Activated CD8-positive, alpha-beta memory T cell treated with anti-CD3 and anti-CD28 coated beads, Interleukin-2, amount 50 U/mL, for 48 hours (primary cell): ENCODE measurements around the gene MPHOSPH8.
"Not testable (repeated sequence)": the region's sequence is repeated elsewhere in the genome, so short reads cannot be mapped to it uniquely, and the experiment has no call there.

Source experiments
- DNase-seq: peaks from one replicate; pipeline ENCODE4 v3.0.0-alpha.2; 2020

Gene MPHOSPH8

DNA sequence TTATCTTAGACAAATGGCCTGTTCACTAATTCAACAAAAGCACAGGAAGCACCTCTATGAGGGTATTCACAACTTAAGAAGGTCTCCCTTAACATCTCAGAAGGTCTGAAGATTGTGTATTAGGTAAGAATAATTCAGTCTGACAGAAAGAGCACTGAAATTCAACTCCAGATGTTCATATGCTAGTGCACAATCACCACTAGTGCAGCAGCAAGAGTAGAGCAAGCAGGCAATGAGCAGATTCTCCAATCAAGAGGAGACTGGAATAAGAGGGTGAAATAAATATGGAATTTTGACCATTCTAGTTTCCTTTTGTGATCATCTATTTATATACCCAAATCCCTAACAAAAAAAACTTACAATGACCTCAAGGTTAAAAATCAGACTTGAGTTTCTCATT lies 52.0 kb downstream of the MPHOSPH8 start:
- DNase-seq: no peak

- not testable (repeated sequence) for DNase-seq
Observed at GRCh38 chr13:19691447-19691846, 58.0 kb downstream of the MPHOSPH8 start.

- no peak for DNase-seq
Observed at GRCh38 chr13:19695428-19695827, 62.0 kb downstream of the MPHOSPH8 start.

GRCh38 chr13:19695829-19696228 lies 62.4 kb downstream of the MPHOSPH8 start:
- no peak for DNase-seq

GRCh38 chr13:19700963-19701362 lies 67.5 kb downstream of the MPHOSPH8 start:
- not testable (repeated sequence) for DNase-seq

DNA sequence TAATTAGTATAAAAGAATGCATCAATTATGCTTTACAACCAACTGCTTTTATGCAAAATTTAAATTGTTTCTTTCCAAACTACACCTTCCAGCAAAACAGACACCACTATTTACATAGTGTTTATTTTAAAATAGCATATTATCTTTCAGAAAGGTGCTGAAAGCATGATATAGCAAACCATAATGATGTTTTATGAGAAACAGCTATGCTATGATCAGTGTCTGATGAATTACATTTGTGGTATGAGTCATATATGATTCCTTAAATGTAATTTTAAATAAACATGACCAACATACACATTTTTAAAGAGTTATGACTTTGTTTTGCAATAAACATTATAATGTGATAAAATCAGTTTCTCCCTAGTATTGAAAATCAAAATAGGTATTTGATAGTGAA lies 68.2 kb downstream of the MPHOSPH8 start:
- DNase-seq: not testable (repeated sequence)

DNA sequence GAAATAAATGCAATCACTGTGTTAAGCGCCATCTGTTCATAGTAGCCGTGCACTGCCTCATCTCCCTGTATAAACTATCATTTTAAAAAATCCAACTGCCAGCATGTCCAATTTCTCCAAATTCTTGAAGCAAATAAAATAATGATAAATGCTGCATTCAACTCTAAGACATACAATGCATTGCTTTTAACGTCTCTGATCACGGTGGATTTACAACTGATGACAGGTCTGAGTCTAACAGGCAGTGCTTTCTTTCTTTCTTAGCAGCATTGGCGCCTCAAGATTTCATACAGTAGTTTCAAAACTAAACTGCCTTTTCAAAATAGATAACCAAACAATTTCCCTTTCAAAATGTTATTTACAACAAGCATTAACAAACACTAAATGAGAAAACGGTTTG lies 70.8 kb downstream of the MPHOSPH8 start:
- DNase-seq: not testable (repeated sequence)

DNA sequence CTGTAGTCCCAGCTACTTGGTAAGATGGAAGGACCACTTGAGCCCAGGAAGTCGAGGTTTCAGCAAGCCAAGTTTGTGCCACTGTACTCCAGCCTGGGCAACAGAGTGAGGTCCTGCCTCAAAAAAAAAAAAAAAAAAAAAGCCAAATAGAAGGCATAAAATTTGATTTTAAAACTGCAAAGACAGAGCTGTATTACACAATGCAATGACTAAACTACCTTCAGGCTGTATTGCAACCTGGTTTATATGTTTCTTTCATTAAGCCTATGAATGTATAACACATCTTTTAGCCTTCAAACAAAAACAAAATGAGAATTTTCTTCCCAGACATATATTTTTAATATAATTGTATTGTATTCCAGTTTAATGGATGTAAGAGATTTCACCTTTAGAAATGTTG lies 75.6 kb downstream of the MPHOSPH8 start:
- not testable (repeated sequence) for DNase-seq

DNA sequence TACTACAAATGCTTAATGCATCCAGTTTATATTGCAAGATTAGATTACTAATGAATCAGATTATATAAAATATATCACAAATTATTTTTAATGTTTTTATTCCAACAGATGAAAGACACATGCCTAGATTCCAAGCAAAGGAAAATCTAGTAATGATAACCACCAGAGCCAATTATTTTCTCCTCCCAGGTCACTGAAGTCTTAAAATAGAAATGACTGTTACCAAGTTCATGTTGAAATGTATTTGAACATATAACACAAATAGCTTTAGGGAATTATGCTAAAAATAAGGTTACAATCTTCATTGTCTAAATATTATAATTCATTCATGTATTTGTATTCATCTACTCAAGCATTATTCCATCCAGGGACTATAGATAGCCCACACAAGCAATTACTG lies 76.3 kb downstream of the MPHOSPH8 start:
- not testable (repeated sequence) for DNase-seq

DNA sequence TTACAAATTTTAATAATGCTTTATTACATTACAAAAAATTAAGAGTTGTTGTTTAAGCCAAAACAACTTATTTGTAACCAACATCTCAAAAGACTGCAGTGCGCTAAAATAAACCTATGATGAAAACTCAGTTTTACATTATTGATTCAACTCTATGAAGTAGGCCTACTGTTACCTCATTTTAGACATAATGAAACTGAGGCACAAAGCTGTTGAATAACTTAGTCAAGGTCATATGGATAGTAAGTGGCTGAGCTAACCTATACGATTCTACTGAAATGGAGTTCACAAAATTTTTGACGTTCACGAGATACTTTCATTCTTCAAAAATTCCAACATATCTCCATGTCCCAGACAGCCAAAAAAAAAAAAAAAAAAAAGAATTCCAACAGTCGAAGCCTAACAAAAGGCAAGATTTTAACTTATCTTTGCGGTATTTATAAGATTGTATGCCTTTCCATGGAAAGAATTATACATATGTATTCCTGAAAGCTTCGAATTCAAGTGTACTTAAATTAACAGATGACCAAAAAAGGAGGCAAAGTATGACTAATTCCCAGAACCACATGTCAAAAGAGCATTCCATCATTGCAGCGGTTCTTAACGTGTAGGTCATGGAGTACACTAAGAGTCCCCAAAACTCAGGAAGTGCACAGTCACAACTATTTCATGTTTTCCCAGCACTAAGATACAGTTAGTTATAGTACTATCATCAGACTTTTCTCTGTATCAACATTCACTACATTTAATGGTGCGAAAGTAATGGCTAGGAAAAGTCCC lies 79.9 kb downstream of the MPHOSPH8 start:
- DNase-seq: no peak

DNA sequence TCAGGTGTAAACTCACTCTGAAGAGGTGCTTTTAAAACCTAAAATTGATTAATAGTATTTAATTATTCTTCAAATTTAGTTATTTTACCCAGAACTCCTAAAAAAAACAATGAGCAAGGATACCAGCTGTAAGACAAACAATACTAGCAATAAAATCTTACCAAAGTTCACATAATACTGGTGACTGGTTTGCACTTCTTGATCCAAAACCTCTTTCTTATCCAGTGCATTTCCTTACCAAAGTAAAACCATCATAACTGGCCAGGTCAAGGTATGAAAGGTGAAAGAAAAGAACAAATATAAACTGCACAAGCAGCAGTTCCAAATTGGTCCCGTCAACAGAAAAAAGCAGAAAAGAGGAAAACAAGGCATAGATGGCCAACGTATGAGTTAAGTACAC lies 86.6 kb downstream of the MPHOSPH8 start:
- no peak for DNase-seq
